Breast epithelium (tissue), 3 donors: ENCODE data around the gene CDH13.

Experiments
- POLR2A ChIP-seq: fragments of 450-650 bp; IDR thresholded peaks from one replicate; pipeline ENCODE4 v1.6.1; 2016; ENCODE audit warnings: antibody characterized with exemption, mild to moderate bottlenecking, moderate library complexity
- POLR2AphosphoS5 ChIP-seq, 3 donors: sonication (generic); formaldehyde crosslinking; IDR thresholded peaks; one replicate each; pipeline ENCODE4 v1.6.1; 2017; ENCODE audit warnings: antibody characterized with exemption in 3 of 3

DNA sequence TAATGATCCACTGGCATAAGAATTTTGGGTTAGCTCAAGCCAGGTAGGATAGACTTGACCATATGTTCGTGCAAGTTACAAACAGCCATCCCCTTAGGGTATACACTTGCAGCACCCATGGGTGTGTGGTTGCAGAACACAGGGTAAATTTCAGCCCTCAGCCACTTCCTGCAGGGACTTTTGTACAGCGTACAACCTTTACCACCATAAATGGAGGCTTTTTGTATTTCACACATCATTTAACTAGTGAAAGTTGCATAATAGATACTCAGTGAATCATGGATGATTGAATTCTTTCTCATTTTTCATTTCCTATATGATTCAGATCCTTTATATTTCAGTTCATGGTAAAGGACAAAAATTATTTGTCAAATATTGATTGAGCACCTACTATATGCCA lies 473.9 kb downstream of the CDH13 start:
- no peak for TF ChIP-seq POLR2AphosphoS5 (IDR thresholded peaks at IDR 0.05)
- TF ChIP-seq POLR2A, result no peak
